ENCODE measurements around the gene DLL1.

The DLL1 gene

DNA sequence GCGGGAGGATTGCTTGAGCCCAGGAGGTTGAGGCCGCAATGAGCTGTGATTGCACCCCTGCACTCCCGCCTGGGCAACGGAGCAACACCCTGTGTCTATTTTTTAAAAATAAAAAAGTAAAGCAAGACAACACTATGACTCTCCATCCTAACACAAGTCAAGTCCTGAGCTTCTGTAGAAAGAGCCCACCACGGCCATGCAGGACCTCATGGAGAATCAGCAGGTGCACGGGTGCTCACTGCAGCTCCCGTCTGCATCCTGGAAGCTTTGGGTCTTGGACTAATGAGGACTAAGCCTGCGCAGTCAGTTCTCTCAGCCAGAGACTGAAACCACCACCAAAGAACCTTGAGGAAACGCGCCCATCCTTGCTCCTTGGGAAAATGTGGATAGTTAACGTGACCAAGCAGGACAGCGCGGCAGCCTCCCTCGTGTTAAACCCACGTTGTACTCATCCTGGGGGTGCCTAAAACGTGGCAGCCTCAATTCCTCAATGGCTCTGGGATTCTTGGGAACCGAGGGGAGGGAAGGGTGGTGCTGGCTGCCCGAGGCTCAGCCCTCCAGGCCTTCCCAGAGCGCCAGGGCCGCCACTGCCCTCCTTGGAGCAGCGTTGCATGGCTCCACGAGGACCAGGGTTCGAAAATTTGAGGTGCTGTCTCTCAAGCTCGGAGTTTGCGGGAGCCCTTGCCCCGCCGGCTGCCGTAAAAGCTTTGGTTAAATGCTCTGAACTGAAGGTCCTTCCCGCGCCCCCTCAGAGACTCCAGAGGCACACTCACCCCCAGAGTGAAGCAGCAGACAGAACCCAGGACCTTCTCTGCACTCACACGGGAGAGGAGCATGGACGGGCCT, 29.0 kb downstream of the DLL1 start:
- DNase-seq (ENCODE audit: low read depth) = no peak
- TF ChIP-seq, protein P1, sequence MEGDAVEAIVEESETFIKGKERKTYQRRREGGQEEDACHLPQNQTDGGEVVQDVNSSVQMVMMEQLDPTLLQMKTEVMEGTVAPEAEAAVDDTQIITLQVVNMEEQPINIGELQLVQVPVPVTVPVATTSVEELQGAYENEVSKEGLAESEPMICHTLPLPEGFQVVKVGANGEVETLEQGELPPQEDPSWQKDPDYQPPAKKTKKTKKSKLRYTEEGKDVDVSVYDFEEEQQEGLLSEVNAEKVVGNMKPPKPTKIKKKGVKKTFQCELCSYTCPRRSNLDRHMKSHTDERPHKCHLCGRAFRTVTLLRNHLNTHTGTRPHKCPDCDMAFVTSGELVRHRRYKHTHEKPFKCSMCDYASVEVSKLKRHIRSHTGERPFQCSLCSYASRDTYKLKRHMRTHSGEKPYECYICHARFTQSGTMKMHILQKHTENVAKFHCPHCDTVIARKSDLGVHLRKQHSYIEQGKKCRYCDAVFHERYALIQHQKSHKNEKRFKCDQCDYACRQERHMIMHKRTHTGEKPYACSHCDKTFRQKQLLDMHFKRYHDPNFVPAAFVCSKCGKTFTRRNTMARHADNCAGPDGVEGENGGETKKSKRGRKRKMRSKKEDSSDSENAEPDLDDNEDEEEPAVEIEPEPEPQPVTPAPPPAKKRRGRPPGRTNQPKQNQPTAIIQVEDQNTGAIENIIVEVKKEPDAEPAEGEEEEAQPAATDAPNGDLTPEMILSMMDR (IDR thresholded peaks at IDR 0.05; ENCODE audit: control insufficient read depth, insufficient read depth, low read depth, low read length, missing control alignments) = no peak
- H3K4me3 ChIP-seq (ENCODE audit: control insufficient read depth, low read depth, low read length) = no peak overlapping the region

DNA sequence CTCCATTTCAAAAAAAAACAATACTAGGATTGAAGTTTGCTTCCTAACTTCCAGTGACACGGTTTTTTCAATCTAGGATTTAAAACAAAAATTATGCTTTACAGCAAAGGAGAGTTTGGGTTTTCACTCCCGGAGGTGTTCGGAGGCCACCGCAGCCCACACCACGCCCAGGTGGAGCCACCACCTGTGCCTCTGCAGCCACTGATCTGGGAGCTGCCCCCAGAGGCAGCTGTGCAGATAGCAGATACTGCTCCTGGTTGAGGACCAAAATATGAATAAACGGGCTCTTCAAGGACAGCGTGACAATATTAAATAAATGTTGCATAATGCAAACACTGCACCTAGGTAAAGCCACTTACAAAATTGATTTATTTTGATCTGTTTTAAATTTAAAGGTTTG, 30.2 kb downstream of the DLL1 start:
- TF ChIP-seq, protein P1 (IDR thresholded peaks at IDR 0.05; ENCODE audit: control insufficient read depth, insufficient read depth, low read depth, low read length, missing control alignments) = no peak
- no peak for DNase-seq (ENCODE audit: low read depth)
- H3K4me3 ChIP-seq (ENCODE audit: control insufficient read depth, low read depth, low read length) = no peak overlapping the region

- TF ChIP-seq, protein P1 (IDR thresholded peaks at IDR 0.05; ENCODE audit: control insufficient read depth, insufficient read depth, low read depth, low read length, missing control alignments) = no peak
- no peak for DNase-seq (ENCODE audit: low read depth)
- no peak overlapping the region for H3K4me3 ChIP-seq (ENCODE audit: control insufficient read depth, low read depth, low read length)
Measured at GRCh38 chr6:170259278-170259677, 31.6 kb downstream of the DLL1 start.

DNA sequence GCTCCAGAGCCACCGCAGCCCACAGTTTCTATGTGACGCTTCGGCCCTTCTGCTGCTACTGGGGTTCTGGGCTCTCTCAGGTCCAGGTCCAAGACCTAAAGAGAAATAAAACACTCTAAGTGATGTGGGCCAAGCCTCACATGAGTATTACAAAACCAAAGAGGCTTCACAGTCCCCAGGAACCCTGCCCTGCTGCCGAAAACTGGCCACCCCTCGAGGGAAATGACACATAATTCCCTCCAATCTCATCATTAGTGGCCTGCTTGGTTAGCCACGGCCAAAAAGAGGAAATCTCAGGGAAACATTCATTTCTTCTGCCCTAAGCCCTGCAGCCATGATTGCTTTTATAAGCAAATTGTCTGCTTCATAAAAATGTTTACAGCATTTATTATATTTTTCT, 32.5 kb downstream of the DLL1 start:
- DNase-seq (ENCODE audit: low read depth) = no peak
- TF ChIP-seq, protein P1 (IDR thresholded peaks at IDR 0.05; ENCODE audit: control insufficient read depth, insufficient read depth, low read depth, low read length, missing control alignments) = no peak
- no peak overlapping the region for H3K4me3 ChIP-seq (ENCODE audit: control insufficient read depth, low read depth, low read length)

DNA sequence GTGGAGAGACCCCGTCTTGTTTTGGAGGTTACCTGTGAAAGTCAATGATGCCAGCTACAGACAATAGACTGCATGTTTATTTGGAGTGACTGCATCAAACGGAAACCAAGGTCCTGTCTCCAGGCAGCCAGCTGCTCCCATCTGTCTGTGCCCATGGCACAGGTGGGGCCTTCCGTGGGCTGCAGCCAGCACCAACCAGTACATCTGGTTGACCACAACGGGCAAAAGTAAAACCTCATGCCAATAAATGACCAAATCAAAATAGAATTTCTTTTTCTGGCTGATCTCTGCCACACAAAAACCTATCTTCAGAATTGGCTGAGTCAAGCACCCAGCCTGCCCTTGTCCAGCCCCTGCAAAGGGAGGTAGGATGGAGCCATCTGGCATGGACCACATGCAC, 33.5 kb downstream of the DLL1 start:
- no peak for DNase-seq (ENCODE audit: low read depth)
- TF ChIP-seq, protein P1 (IDR thresholded peaks at IDR 0.05; ENCODE audit: control insufficient read depth, insufficient read depth, low read depth, low read length, missing control alignments) = no peak

GRCh38 chr6:170256641-170257040, 34.2 kb downstream of the DLL1 start:
- TF ChIP-seq, protein P1 (IDR thresholded peaks at IDR 0.05; ENCODE audit: control insufficient read depth, insufficient read depth, low read depth, low read length, missing control alignments) = no peak
- no peak overlapping the region for H3K4me3 ChIP-seq (ENCODE audit: control insufficient read depth, low read depth, low read length)
- DNase-seq (ENCODE audit: low read depth) = no peak

More for the DNA sequence above, 33.5 kb downstream of the DLL1 start:
- H3K4me3 ChIP-seq (ENCODE audit: control insufficient read depth, low read depth, low read length) = no peak overlapping the region

Data from AG09309 (cell line).